GM20431 (cell line): ENCODE results near the gene TRMO.

Experiments
- in situ Hi-C: fragments of 300-500 bp; cut with MseI, MboI; formaldehyde crosslinking; loops from one replicate; pipeline ENCODE4 v1.15.0; 2020; ENCODE audit warnings: low sequenced_read_pairs; ENCODE audit not compliant: unreplicated experiment

The TRMO gene

DNA sequence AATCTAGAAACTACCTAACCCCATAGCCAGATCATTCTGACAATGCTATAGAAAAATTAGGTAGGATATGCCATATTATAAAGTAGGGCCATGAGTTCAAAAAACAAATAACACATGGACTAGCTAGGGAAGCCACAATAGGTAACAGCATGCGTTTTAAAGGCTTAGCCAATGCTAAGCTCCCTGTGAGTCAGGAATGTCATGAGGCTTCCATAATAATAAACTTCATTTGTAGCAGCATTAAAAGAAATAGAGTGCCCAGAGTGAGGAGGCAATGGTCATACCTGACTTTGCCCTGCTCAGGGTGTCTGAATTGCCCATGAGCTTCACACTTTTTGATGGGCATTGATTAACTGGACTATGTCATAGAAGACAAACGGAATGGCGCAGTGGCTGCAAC lies 53.4 kb downstream of the TRMO start:
- in situ Hi-C loops, result no loop called here

DNA sequence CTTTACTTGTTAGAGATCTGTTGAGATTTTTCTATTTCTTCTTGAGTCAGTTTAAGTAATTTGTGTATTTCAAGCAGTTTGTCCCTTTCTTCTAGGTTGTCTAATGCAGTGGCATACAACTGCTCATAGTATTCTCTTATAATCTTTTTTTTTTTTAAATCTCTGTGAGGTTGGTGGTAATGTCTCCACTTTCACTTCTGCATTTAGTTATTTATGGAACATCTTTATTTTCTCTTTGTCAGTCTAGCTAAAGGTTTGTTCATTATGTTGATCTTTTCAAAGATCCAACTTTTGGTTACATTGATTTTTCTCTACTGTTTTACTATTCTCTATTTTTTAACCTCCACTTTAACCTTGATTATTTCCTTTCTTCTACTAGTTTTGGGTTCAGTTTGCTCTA lies 55.5 kb downstream of the TRMO start:
- in situ Hi-C loops, result no loop called here

DNA sequence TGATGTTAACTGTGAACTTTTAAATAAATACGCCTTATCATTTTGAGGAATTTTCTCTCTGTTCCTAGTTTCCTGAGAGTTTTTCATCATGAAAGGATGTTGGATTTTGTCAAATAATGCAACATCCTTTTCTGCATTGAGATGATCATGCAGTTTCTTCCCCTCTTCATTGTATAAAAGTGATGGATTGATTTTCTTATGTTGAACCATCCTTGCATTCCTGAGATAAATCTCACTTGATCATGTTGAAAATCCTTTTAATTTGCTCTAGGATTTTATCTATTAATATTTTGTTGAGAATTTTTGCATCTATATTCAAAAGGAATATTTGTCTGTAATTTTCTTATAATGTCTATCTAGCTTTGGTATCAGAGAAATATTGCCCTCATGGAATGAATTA lies 56.0 kb downstream of the TRMO start:
- in situ Hi-C loops, result no loop called here

DNA sequence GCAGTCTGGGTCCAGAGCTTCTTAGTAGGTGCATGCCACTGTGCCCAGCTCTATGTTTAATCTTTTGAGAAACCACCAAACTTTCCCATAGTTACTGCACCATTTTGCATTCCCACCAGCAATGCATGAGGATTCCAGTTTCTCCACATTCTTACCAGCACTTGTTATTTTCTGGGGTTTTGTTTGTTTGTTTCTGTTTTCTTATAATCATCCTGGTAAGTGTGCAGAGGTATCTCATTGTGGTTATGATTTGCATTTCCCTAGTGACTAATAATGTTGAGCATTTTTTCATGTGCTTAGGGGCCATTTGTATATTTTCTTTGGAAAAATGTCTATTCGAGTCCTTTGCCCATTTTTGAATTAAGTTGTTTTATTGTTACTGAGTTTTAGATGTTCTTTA lies 57.9 kb downstream of the TRMO start:
- in situ Hi-C loops, result no loop called here

DNA sequence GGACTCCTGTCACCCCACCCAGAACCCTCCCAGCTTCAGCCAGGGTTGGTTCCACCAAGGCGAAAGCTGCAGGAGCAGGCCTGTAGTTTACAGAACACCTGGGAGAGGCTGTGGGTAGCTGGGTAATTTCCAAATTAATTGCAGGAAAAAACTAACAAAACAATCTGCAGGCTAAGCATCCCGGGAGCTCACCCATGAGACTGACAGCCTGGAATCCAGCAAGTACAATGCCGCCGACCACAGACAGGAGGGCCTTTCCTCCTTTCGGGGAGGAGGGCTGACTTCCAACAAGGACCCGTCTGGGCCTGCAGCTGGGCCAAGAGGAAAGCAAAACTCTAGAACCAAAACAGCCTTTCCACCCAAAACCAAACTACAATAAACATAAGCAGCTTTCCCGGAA lies 59.0 kb downstream of the TRMO start:
- in situ Hi-C loops, result no loop called here

DNA sequence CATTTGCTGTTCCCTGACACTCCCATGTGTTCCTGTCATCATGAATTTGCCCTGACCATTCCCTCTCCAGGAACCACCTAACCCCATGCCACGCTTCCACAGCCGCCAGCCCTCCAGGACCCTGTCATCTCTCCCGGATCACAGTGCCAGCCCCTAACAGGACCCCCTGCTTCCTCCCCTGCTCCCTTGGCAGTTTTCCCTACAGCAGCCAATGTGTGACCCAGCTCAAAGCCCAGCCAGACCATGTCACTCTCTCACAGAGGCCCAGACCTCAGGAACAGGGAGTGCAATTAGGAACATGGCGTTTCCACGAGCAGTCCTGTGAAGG lies 61.2 kb downstream of the TRMO start:
- in situ Hi-C loops, result no loop called here

DNA sequence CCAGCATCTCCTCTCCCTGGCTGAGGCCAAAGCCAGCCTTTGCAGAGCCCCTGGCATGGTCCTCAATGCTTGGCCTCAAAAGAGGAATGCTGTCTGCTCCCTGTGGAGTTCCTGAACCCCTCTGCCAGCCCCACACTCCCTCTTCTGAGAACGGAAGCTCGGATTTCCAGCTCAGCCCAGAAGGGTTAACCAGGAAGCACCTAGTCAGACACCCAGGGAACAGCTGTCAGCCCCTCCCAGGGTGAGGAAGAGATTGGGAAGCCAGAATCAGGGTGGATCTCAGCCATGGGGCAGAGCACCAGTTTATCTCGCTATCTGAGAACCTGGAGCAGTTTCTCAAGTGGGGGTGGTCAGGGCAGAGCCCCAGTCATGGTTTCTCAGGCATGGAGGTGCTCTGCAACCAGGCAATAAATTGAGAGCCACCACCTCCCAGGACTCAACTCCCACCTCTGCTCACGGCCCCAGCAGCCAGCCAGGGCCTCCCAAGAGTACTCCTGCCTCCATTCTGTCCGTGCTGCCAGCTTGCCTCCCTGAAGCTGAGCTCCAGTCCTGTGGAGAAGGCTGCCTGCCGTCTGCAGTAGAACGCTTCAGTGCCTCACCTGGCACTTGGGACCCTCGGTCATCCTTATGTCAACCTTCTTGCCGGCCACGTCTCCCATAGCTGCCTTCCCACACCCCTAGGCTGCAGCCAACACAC lies 61.7 kb downstream of the TRMO start:
- in situ Hi-C loops, result no loop called here

DNA sequence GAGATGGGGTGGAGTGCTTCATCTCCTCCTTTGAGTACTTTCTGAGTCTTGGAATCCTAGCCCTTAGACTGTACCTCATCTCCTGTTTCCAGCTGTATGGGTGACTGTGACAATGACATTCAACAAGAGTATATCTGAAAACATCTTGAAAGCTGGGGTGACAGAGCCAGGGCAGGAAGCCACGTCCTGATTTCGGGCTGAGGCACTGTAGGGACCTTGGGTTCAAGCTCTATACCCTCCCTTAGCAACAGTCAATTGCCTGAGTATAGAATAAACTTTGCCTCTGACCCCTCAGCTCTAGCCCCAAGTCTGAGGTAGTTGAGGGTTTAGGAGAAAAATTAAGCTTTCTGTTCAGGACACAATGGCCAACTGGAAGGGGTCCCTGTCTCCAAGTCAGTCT lies 63.0 kb downstream of the TRMO start:
- in situ Hi-C loops, result no loop called here

DNA sequence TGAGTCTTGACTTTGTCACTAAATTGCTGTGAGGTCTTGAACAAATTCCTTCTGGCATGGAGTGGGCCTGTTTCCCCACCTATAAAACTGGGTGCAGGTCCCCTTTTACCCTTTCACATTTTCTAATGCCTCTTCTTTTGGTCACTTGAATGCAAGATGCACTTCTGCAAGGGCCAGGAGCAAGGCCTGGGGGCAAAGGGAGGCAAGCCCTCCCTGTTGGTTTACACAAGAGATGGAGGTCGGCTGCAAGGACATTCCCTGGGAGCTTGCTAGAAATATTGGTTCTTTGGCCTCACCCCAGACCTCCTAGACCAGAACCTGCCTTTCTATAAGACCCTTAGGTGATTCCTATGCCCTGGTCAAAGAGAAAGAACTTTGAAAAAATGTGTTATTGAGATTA lies 63.5 kb downstream of the TRMO start:
- in situ Hi-C loops, result no loop called here

DNA sequence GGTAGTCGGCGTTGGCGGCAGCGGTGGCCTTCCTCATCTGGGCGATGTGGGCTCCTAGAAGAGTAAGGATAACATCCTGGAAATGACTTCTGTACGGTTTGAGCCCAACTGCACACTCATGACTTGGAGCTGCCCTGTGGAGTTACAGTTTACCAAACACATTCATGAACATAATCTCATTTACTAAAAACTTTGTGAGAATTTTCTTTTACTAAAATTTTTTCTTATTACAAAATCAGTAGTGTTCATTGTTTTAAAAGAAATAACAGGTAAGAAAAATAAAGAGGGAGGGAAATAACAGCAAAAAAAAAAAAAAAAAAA lies 63.9 kb downstream of the TRMO start:
- in situ Hi-C loops, result no loop called here

DNA sequence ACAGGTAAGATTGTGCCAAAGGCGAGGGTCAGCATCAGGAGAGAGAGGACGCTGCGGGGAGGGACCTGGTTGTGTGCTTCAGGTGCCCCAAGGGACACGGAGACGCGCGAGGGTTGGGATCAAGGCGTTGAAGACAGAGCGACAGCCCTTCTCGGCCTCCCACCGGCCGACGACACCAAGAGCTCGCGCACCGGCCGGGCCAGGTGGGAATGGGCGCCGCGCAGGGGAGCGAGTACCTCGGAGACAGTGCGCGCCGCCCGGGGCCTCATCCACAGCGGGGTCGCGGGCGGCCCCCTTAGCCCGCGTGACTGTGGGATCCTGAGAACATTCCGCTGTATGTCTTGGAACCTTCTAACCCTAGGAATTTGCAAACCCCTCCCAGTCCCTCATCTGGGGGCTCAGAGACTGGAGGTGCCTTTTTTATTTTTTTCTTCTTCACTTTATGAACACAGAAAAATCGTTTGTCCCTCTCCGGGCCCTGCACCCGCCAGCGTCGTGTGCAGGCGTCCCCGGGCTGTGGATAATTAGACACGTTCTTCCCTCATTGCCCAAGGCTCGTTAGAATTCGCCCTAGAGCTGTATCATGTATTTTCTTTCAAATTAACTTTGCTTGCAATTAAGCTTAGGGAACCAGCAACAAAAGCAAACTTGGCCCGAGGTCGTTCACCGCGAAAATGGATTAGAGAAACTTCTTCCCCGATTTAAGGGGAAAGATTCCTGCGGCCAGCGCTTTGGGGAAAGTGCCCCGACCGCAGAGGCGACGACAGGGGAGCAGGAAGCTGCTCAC lies 64.5 kb downstream of the TRMO start:
- in situ Hi-C loops, result no loop called here

DNA sequence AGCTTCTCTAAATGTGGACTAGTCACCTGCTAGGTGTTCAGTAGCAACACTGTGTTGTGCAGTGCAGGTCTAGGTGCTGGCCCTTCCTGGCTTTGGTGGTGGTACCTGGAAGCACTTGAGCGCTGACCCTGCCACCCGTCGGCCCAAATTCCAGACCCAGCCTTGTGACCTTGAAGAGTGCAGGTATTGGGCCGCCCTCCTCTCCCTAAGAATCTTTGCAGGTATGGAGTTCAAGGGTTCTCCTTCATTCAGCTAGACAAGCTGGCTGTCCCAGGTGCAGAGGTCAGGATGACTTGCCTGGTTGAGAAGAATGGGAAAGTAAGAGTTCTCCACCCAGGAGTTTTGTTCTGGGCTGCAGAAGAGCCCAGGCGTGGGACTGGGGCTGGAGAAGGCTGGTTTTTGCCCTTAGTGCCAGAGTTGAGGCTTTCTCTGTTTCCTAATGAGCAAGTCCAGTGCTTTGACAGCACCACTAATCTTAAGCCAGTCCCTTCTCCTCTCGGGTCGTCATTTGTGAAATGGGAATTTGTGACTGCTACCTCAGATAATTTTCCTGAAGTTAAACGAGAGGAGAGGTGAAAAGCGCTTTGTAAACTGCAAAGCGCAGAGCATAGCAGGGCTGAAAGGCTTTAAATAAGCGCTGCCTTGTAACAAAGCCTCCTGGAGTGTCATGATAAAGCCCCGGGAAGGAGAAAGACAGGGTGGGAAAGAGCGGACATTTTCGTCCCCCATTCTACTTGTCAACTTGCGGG lies 65.3 kb downstream of the TRMO start:
- in situ Hi-C loops, result no loop called here

DNA sequence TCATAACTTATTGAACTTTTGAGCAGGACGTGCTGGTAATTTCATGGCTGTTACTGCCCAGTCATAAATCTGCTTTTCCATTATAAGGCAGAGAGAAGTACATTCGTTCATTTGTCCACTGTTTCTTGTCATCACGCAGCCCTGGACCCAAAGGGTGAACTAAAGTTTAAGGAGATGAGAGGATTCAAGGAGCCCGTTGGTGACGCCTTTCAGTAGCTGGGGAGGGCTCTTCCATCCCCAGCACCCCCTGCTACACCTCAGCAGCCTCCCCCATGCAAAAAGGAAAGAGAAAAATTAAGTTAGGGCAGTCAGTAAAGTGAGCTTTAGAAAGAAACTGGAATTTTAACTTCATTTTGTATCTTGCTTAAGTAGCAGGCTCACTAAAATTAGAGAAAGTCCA lies 66.4 kb downstream of the TRMO start:
- in situ Hi-C loops, result no loop called here

DNA sequence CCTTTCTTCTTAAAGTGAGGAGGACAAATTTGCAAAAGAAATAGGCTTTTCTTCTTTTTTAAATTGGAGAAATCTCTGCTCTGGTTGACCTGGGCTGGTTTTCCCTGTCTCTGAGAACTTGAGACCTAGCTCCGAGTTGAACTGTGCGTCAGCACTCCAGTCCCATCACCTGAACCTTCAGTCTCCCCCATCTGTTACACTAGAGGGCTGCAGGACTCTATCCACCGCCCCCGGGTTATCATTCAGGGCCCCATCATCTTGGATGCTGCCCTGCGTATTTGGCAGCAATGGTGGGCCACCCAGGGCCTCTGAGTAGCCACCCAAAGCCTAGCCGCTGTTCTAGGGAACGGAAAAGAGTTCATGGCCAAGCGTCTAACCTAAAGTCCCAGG lies 66.8 kb downstream of the TRMO start:
- in situ Hi-C loops, result no loop called here

DNA sequence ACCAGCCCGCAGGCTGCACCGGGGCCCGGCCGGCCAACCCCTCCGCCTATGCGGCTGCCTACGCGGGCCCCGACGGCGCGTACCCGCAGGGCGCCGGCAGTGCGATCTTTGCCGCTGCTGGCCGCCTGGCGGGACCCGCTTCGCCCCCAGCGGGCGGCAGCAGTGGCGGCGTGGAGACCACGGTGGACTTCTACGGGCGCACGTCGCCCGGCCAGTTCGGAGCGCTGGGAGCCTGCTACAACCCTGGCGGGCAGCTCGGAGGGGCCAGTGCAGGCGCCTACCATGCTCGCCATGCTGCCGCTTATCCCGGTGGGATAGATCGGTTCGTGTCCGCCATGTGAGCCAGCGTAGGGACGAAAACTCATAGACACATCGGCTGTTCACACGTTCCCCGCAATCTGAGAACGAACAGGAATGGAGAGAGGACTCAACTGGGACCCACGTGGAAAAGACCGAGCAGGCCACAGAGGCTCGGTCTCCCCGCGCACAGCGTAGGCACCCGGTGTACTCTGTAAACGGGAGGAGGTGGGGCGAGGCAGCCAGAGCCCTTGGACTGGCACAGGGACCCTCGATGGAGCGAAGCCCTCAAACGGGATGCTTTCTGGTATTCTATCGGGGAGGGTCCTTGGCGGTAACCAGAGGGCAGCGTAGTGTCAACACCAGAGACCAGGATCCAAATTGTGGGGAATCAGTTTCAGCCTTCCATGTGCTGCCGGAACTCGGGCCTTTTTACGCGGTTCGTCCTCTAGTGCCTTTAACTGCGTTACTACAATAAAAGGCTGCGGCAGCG lies 67.4 kb downstream of the TRMO start:
- in situ Hi-C loops, result no loop called here
